GM12873 (cell line): Measurements from ENCODE around the gene DLGAP1.

ENCODE experiments used
- CTCF ChIP-seq: IDR thresholded peaks from 2 replicates; pipeline ENCODE4 v1.5.1; 2012; ENCODE audit warnings: low read depth, mild to moderate bottlenecking, moderate library complexity, low read length, control low read depth; ENCODE audit not compliant: insufficient read depth; ENCODE audit errors: missing control alignments

Gene DLGAP1

GRCh38 chr18:4237664-4238041 is 217.5 kb downstream of the DLGAP1 start:
- no peak for TF ChIP-seq CTCF

- no peak for TF ChIP-seq CTCF
Measured at GRCh38 chr18:4236940-4237663, 218.0 kb downstream of the DLGAP1 start.

GRCh38 chr18:4233468-4233867 is 221.6 kb downstream of the DLGAP1 start:
- TF ChIP-seq CTCF = no peak

GRCh38 chr18:4232656-4233055 is 222.5 kb downstream of the DLGAP1 start:
- no peak for TF ChIP-seq CTCF

GRCh38 chr18:4231260-4231659 is 223.8 kb downstream of the DLGAP1 start:
- TF ChIP-seq CTCF = no peak

GRCh38 chr18:4230450-4231168 is 224.5 kb downstream of the DLGAP1 start:
- no peak for TF ChIP-seq CTCF

GRCh38 chr18:4224031-4224704 is 230.9 kb downstream of the DLGAP1 start:
- no peak for TF ChIP-seq CTCF
